GM06990 (cell line): ENCODE results near the gene SOX8.

Experiments
- DNase-seq: peaks from one replicate; pipeline ENCODE4 v3.0.0-alpha.2; 2011; ENCODE audit not compliant: insufficient read length; ENCODE audit errors: extremely low read depth
- H3K27me3 ChIP-seq: replicated peaks from 2 replicates; pipeline ENCODE4 v1.6.0; 2011; ENCODE audit warnings: low read length; ENCODE audit not compliant: control insufficient read depth, insufficient read depth
- H3K36me3 ChIP-seq: 2 replicates; pipeline ENCODE4 v1.5.1; 2011; ENCODE audit warnings: low read length; ENCODE audit not compliant: control insufficient read depth, insufficient read depth
- H3K4me3 ChIP-seq: replicated peaks from 2 replicates; pipeline ENCODE4 v1.5.1; 2011; ENCODE audit warnings: low read depth, mild to moderate bottlenecking, control low read depth, low read length
- CTCF ChIP-seq: IDR thresholded peaks from 2 replicates; pipeline ENCODE4 v1.5.1; 2011; ENCODE audit warnings: low read length, control low read depth, mild to moderate bottlenecking, inconsistent platforms; ENCODE audit not compliant: insufficient read depth, poor library complexity, severe bottlenecking

SOX8 gene

DNA sequence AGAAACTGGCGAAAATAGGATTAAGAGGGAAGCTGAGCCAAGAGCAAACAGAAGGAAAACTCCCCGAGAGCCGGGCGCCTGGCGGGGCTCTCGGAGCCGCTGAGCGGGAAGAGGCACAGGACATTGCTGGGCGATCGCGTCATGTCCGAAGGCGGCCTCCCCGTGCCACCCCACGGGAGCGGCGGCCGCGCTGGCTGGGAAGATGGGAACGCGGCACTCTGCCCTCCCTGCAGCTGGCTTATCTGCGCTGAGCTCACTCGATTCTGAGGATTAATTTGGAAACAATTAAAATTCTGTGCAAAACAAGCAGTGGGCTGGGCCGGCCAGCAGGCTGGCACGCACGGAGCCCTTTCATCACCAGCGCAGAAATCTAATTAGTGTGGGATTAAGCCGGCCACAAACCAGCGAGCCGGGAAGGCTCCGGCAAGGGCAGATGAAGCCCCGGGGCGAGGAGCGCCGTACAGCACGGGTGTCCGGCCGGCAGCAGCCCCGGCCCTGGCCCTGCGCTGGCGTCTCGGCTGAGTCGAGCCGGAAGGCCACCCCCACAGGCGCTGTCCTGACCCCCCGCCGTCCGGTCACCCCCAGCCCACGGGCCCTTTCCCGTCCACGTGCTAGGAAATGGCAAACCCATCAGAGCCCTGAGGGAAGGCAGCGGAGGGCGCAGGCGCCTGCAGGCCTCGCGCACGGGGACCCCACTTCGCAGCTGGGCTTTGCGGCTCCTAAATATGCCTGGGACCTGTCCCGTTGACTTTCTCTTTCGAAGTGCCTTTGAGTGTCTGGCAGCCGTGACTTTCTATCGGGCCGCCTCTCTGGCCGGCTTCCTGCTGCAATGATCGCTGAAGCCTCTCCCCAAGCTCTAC lies 37.9 kb downstream of the SOX8 start:
- no peak for TF ChIP-seq CTCF
- Histone ChIP-seq H3K36me3 (no peaks in the 10 kb centered on the region), H3K4me3 (no peak overlapping the region), H3K27me3 (no peaks in the 10 kb centered on the region; the same call in 1 of the 2 replicates)
- no peak for DNase-seq

DNA sequence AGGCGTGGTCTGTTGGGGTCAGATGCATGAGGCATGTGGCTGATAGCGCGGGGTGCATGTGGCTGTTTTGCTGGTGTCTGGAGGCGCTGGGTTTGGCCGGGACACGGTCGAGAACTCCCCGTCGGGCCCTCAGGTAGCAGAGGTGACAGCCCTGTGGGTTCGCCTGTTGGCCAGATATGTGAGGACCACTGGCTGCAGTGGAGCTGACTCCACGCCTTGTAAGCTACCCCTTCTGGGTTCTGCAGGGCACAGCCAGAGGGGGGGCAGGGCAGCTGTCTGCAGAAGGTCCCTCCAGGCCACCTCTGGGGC lies 38.5 kb downstream of the SOX8 start:
- no peak for DNase-seq

GRCh38 chr16:1020591-1020990 lies 39.0 kb downstream of the SOX8 start:
- Histone ChIP-seq H3K27me3 (no peaks in the 10 kb centered on the region; the same call in 1 of the 2 replicates), H3K36me3 (no peaks in the 10 kb centered on the region), H3K4me3 (no peak overlapping the region)
- no peak for TF ChIP-seq CTCF
- no peak for DNase-seq

More for the DNA sequence above, 38.5 kb downstream of the SOX8 start:
- H3K36me3 ChIP-seq: no peaks in the 10 kb centered on the region
- no peaks in the 10 kb centered on the region; the same call in 1 of the 2 replicates for H3K27me3 ChIP-seq
- no peak overlapping the region for H3K4me3 ChIP-seq
- no peak for TF ChIP-seq CTCF

DNA sequence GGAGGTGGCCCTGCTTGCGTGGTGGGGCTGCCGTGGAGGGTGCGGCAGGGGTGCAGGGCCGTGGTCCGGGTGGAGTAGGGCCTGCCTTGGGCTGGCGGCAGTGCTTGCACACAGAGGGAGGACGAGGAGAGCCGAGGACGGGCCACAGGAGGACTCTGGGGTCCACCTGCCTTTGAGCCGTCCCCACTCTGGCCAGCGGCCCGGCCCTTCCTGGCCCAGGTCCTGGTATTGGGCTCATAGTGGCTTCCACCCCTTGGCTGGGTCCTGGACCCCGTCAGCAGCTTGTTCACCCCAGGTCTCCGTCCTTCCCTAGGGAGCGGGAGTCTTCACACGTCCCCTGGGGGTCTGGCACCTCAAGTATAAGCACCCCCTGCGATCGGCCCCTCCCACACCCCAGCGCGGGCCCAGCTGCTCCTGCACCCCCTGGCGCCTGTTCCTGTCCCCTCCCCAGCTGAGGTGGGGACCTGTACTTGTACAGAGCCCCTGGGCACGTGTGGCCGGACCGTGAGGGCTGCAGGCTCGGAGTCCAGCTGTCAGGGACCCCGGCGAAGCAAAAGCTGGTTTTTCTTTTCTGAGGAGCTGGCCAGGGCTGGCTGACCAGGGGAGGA lies 40.1 kb downstream of the SOX8 start:
- no peak for TF ChIP-seq CTCF
- no peak for DNase-seq
- H3K27me3 ChIP-seq: no peaks in the 10 kb centered on the region; the same call in 1 of the 2 replicates
- no peaks in the 10 kb centered on the region for H3K36me3 ChIP-seq
- no peak overlapping the region for H3K4me3 ChIP-seq

DNA sequence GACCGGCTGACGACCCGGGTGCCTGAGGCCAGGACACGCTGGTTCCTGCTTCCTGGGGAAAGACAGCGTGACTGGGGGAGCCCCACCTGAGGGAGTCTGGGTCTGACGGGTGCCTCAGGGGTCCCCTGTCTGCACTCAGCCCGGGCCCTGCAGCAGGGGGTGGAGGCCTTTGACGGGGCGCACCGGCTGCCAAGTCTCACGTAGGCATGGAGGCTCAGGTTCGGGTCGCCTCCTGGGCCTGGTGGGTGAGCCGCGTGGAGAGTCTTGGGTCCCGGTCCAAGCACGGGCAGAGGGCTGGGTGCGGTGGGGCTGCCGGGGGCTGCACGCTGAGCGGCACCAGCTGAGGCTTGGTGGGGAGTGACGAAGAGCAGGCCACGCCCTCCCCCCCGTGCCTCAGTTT lies 40.9 kb downstream of the SOX8 start:
- Histone ChIP-seq H3K4me3 (no peak overlapping the region), H3K27me3 (no peaks in the 10 kb centered on the region; the same call in 1 of the 2 replicates), H3K36me3 (no peaks in the 10 kb centered on the region)
- no peak for DNase-seq
- TF ChIP-seq CTCF: no peak
